Measurements from ENCODE around the gene SYNE1.

Gene SYNE1

GRCh38 chr6:152173321-152173720, 463.8 kb downstream of the SYNE1 start:
- TF ChIP-seq POLR2AphosphoS5 (IDR thresholded peaks at IDR 0.05; ENCODE audit: low read depth) (no peak), REST (IDR thresholded peaks at IDR 0.05; ENCODE audit: insufficient replicate concordance, low read depth) (no peak), GABPA (IDR thresholded peaks at IDR 0.05; ENCODE audit: low read depth) (no peak), CTCF (IDR thresholded peaks at IDR 0.05; ENCODE audit: insufficient read depth, low read length) (no peak), SPI1 (IDR thresholded peaks at IDR 0.05; ENCODE audit: borderline replicate concordance, low read depth) (no peak)
- H3K27me3 ChIP-seq (ENCODE audit: insufficient read depth, poor library complexity, severe bottlenecking), result no peaks in the 10 kb centered on the region
- DNase-seq (ENCODE audit: low read depth in 1 of 2, low spot score in 1 of 2), result no peak
- H3K27ac ChIP-seq (replicated peaks), result no peak overlapping the region
- no peak overlapping the region for H3K4me3 ChIP-seq (replicated peaks; ENCODE audit: insufficient read depth, low read length)

DNA sequence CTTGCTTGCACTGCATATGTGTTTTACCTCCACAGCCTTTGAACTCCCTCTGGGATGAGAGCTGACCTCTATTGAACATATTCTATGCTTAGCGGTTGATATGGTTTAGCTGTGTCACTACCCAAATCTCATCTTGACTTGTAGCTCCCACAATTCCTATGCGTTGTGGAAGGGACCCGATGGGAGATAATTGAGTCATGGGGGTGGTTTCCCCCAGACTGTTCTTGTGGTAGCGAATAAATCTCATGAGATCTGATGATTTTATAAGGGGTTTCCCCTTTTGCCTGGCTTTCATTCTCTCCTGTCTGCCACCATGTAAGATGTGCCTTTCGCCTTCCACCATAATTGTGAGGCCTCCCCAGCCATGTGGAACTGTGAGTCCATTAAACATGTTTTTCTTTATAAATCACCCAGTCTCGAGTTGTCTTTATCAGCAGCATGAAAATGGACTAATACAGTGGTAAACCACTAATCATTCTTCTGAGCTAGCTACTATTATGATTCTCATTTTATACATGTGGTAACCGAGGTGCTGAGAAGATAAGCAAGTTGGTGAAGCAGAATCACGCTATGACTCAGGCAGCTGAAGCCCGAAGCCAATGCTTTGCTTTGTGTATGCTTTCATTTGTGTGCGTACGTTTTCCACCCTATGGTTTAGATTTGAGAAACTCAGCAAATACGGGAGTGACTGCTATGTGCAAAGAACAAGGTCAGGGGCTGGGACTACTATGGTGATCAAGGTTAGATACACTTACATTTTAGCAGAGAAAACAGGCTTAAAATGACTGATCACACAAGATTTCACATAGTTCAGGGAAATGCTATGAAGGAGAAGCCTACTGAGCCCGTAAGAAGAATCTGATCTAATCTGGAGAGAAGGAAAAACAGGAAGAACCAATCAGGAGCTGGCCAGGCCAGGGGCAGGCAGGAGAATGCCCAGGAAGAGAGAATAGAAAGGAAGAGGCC, 466.2 kb downstream of the SYNE1 start:
- H3K27ac ChIP-seq (replicated peaks), result no peak overlapping the region

More for the DNA sequence above, 466.2 kb downstream of the SYNE1 start:
- H3K27me3 ChIP-seq (ENCODE audit: insufficient read depth, poor library complexity, severe bottlenecking), result no peaks in the 10 kb centered on the region
- H3K4me3 ChIP-seq (replicated peaks; ENCODE audit: insufficient read depth, low read length), result no peak overlapping the region
- no peak for DNase-seq (ENCODE audit: low read depth in 1 of 2, low spot score in 1 of 2)
- TF ChIP-seq SPI1 (IDR thresholded peaks at IDR 0.05; ENCODE audit: borderline replicate concordance, low read depth) (no peak), REST (IDR thresholded peaks at IDR 0.05; ENCODE audit: insufficient replicate concordance, low read depth) (no peak), GABPA (IDR thresholded peaks at IDR 0.05; ENCODE audit: low read depth) (no peak), POLR2AphosphoS5 (IDR thresholded peaks at IDR 0.05; ENCODE audit: low read depth) (no peak), CTCF (IDR thresholded peaks at IDR 0.05; ENCODE audit: insufficient read depth, low read length) (no peak)

All from HL-60 (cell line).